Measurements from ENCODE around the gene ANKRD42. TPM values are rescaled to one million over a fixed set of nuclear protein-coding genes. Genes with fewer than 3 reads are reported as not detected.
A peak's percentile ranks its signal among the peaks of the same experiment; 100 is the strongest.

ANKRD42 gene
- 10 to 100 TPM; 49.8 to 66.1 TPM for total RNA-seq
- 79.7 TPM for polyA plus RNA-seq (ENCODE audit: insufficient read depth, low read depth, low replicate concordance)
- long read RNA-seq, donor 1, full-length matches to known transcripts, result 5 of 94 reads
- long read RNA-seq, donor 1, partial matches to known transcripts, result 37 of 94 reads
- long read RNA-seq, donor 1, other reads (novel, unspliced or antisense), result 52 of 94 reads
- long read RNA-seq, donor 2, partial matches to known transcripts, result 21 of 61 reads
- long read RNA-seq, donor 2, other reads (novel, unspliced or antisense), result 40 of 61 reads

- 0% methylated on average over 67 of the region's 67 CpGs for WGBS, 2 donors
- H3K4me1 ChIP-seq, result peaks cover 27% of the 10 kb centered on the region
These were observed at the start of gene ANKRD42 for GRCh38 chr11:83193315-83194280. Gene ANKRD42, plus strand, starts transcription at chr11:83193712. Its CDS starts 959 bp downstream, at chr11:83194671.

GRCh38 chr11:83147895-83148294 lies 45.6 kb upstream of the ANKRD42 start:
- H3K36me3 ChIP-seq (ENCODE audit: low read depth, missing control alignments), result no peaks in the 10 kb centered on the region
- H3K4me3 ChIP-seq, result no peak overlapping the region
- intact Hi-C loops (cut with DNase I; ENCODE audit: low total_unique reads), result no loop called here
- no peak overlapping the region for H3K27ac ChIP-seq
- no peaks in the 10 kb centered on the region for H3K4me1 ChIP-seq
- no peaks in the 10 kb centered on the region for H3K9me3 ChIP-seq
- TF ChIP-seq CTCF (IDR thresholded peaks at IDR 0.05), result no peak
- no peak for TF ChIP-seq POLR2A (IDR thresholded peaks at IDR 0.05)
- no peaks in the 10 kb centered on the region for H3K27me3 ChIP-seq
- WGBS, 2 donors, result 91 to 92% methylated on average over 4 of the region's 4 CpGs
- no peak for DNase-seq

More at GRCh38 chr11:83193315-83194280, at the start of gene ANKRD42:
- Histone ChIP-seq H3K27ac (peak within 1 kb of the TSS; percentile 89 to 91), H3K4me3 (peak within 1 kb of the TSS; percentile 68 to 87), H3K36me3 (ENCODE audit: low read depth, missing control alignments) (no peaks in the 10 kb centered on the region), H3K27me3 (no peaks in the 10 kb centered on the region), H3K9me3 (no peaks in the 10 kb centered on the region)
- DNase-seq, result peak; percentile 98
- TF ChIP-seq POLR2A (IDR thresholded peaks at IDR 0.05), result peak; percentile 83
- TF ChIP-seq CTCF (IDR thresholded peaks at IDR 0.05), result no peak
- intact Hi-C loops (cut with DNase I; ENCODE audit: low total_unique reads), result loop anchor here (10.0 kb wide), 1 partner anchor 289 kb away; the partner anchor contains the start of genes DDIAS and PRCP

- Histone ChIP-seq H3K4me3 (no peak overlapping the region), H3K36me3 (ENCODE audit: low read depth, missing control alignments) (no peaks in the 10 kb centered on the region), H3K27ac (no peak overlapping the region), H3K27me3 (no peaks in the 10 kb centered on the region), H3K4me1 (no peaks in the 10 kb centered on the region), H3K9me3 (no peaks in the 10 kb centered on the region)
- TF ChIP-seq POLR2A (IDR thresholded peaks at IDR 0.05) (no peak), CTCF (IDR thresholded peaks at IDR 0.05) (no peak)
- no peak for DNase-seq
- intact Hi-C loops (cut with DNase I; ENCODE audit: low total_unique reads), result no loop called here
- WGBS, 2 donors, result 93% methylated on average over 2 of the region's 2 CpGs
These were observed 43.1 kb upstream of the ANKRD42 start for GRCh38 chr11:83150450-83150849.

- WGBS, 2 donors, result 89 to 92% methylated on average over 10 of the region's 10 CpGs
- intact Hi-C loops (cut with DNase I; ENCODE audit: low total_unique reads), result no loop called here
- TF ChIP-seq CTCF (IDR thresholded peaks at IDR 0.05) (no peak), POLR2A (IDR thresholded peaks at IDR 0.05) (no peak)
These were observed 42.1 kb upstream of the ANKRD42 start for GRCh38 chr11:83151274-83151977.

More at GRCh38 chr11:83151274-83151977, 42.1 kb upstream of the ANKRD42 start:
- no peaks in the 10 kb centered on the region for H3K9me3 ChIP-seq
- H3K27me3 ChIP-seq, result no peaks in the 10 kb centered on the region
- H3K4me3 ChIP-seq, result no peak overlapping the region
- no peak for DNase-seq
- no peaks in the 10 kb centered on the region for H3K36me3 ChIP-seq (ENCODE audit: low read depth, missing control alignments)
- H3K27ac ChIP-seq, result no peak overlapping the region
- H3K4me1 ChIP-seq, result no peaks in the 10 kb centered on the region

Data from testis (tissue), 5 donors.